Glomerular visceral epithelial cell (primary cell): Measurements from ENCODE around the gene SPATA33.
"Not testable (repeated sequence)": the region's sequence is repeated elsewhere in the genome, so short reads cannot be mapped to it uniquely, and the experiment has no call there.

ENCODE experiments used
- DNase-seq: peaks from one replicate; pipeline ENCODE4 v3.0.0-alpha.2; 2016; ENCODE audit errors: extremely low spot score

The SPATA33 gene

GRCh38 chr16:89629827-89630610, 27.6 kb upstream of the SPATA33 start:
- no peak for DNase-seq

DNA sequence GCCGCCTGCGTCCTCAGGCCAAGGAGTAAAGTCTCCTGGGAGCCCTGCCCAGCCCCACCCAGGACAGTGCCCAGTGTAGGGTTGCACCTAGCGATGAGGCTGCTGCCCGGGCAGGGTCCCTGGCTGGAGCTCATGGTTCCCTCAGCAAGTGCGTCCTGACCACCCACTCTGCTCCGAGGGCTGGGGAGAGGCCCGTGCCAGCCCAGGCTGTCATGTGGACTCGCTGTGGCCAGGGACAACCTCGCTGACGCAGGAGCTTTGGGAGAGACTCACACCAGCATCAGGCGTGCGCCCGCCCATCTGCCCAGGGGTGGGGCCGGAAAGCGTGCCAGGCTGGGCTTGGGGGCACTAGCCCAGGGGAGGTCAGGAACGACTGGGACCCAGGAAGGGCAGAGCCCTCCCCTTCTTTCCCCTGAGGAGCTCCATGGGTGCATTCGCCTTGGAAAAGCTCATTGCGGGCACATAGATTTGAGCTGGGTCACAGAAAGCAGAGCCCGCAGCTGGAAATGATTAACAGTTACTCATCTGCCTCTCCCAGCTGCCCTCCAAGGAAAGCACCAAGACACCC, 24.5 kb upstream of the SPATA33 start:
- peak; percentile 93 for DNase-seq

GRCh38 chr16:89634463-89635385, 22.9 kb upstream of the SPATA33 start:
- DNase-seq = not testable (repeated sequence)

DNA sequence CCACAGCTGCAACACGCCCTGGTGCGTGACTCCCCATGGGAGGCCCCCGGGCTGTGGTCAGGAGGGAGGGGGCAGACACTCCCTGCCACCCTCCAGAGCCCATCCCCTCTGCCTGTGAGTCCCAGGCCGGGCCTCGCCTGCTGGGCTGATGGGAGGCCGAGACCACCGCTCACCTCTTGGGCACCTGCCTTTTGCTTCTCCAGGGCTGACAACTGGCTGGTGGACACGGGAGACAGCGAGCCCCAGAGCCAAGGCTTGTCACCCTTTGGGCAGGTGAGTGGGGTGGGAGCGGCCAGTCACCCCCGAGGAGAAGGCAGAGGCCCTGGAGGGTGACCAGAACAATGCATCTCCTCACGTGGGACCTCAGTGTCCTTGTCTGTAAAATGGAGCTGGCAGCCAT, 21.0 kb upstream of the SPATA33 start:
- no peak for DNase-seq

GRCh38 chr16:89637379-89637778, 20.3 kb upstream of the SPATA33 start:
- no peak for DNase-seq

DNA sequence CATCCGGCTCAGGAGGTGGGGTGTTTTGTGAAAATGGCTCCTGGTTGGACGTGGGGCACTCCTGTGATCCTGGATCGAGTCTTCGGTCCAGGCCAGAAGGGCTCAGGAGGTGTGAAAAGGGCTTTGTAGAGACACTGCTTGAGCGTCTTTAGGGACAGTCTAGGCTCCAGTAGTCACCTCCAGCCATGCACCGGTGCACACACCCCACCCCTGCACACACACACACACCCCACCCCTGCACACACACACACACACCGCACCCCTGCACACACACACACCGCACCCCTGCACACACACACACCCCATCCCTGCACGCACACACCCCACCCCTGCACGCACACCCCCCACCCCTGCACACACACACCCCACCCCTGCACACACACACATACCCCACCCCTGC, 19.2 kb upstream of the SPATA33 start:
- no peak for DNase-seq

DNA sequence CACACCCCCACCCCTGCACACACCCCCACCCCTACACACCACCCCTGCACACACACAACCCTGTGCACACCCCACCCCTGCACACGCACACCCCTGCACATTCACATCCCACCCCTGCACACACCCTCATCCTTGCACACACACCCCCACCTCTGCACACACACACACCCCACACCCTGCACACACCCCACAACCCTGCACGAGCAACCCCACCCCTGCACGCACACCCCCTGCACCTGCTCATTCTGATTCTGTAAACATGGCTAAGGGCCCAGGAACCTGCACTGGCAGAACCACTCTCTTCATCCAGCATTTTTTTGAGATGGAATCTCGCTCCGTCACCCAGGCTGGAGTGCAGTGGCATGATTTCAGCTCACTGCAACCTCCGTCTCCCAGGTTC, 18.3 kb upstream of the SPATA33 start:
- no peak for DNase-seq

DNA sequence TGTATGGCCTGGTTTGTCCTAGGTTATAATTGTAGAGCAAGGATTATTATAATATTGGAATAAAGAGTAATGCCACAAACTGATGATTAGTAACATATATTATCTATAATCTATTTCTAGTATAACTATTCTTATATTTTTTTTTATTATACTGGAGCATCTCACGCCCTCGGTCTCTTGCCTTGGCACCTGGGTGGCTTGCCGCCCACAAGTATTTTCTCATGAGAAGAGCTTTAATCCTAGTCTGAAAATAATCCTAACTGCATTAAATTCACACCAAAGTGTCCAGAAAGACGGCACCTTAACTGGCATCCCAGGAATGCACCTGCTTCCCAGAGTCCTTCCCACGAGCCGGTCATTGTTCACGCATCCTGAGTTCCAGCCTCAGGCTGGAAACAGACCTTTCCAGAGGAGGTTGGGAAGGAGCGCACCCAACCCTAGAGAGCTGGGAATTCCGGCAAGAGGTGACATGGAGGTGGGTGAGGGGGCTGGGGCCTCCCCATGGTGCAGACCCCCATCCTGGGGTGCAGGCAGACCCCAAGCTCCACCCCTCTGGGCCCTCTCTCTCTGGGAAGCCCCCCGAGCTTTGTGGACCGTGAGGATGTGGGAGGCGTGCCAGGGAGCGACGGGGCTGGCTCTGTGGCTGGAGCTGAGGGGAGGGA, 16.0 kb upstream of the SPATA33 start:
- DNase-seq = no peak

- no peak for DNase-seq
These were observed 15.1 kb upstream of the SPATA33 start for GRCh38 chr16:89642574-89642973.

GRCh38 chr16:89643769-89644300, 13.8 kb upstream of the SPATA33 start:
- DNase-seq = no peak

DNA sequence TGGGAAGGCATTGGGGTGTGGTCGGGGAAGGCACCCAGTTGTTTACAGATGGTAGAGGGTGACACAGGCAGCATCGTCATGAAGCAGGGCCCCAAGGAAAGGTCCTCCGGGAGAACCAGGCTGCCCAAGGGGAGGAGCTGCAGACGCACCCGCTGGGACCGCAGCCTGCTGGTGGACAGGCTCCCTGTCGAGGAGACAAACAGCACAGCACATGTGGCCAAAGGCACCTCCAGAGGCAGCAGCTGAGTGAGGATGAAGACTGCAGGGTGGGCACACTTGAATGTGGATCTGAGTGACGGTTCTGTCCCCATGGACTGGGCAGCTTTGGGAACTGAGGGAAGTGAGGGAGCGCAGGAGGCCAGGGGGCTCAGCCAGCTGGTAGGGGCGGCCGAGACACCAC, 12.5 kb upstream of the SPATA33 start:
- no peak for DNase-seq

GRCh38 chr16:89646270-89646669, 11.4 kb upstream of the SPATA33 start:
- no peak for DNase-seq

GRCh38 chr16:89646906-89647305, 10.7 kb upstream of the SPATA33 start:
- no peak for DNase-seq

DNA sequence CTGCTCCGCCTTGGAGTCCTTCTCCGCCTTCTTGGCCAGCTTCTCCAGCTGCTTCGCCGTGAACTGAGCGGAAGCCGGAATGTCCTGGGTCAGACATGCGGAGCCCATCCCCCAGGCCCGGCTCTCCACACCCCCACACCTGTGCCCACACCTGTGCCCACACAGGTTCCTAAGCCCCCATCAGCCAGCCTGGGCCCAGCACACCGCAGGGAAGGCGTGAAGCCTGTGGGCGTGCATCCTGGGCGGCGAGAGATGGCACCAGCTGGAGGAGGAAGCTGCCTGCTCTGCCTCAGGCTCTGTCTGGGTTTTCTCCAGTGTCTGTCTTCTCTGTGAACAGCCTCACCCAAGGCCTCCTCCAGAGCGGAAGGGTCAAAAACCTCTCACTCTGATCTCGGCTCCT, 6.1 kb upstream of the SPATA33 start:
- no peak for DNase-seq

DNA sequence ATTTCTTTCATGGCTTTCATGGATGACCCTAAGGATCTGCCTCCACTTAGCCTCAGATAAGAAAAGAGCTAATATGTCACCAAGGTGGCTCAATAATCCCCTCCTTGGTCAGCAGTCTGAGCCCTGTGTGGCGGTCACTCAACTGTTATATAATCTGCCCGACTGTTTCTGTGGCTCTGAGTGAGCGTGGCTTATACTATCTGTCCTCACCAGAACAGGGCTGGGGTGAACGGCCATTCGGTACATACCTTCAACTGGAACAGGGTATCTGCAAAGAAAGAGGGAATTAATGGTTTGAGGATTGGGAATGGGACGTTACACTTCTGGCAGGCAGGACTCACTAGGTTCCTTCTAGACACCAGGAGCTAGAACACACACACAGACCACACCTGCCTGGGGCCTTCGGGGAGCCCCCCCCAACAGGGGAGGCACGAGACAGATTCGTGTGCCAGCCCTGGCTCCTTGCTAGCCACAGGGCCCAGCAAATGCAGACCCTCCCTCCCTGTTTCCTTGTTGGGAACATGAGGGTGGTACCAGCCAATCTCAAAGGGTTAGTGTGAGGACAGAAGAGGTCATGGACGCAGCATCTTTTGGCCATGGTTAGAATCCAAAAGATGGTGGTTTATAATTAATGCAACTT, 3.9 kb upstream of the SPATA33 start:
- no peak for DNase-seq

- no peak for DNase-seq
These were observed 2.5 kb upstream of the SPATA33 start for GRCh38 chr16:89655062-89655643.

GRCh38 chr16:89656435-89657121, 1.1 kb upstream of the SPATA33 start:
- DNase-seq = no peak

GRCh38 chr16:89658221-89658879, 714 bp downstream of the SPATA33 start:
- DNase-seq = peak; percentile 24

DNA sequence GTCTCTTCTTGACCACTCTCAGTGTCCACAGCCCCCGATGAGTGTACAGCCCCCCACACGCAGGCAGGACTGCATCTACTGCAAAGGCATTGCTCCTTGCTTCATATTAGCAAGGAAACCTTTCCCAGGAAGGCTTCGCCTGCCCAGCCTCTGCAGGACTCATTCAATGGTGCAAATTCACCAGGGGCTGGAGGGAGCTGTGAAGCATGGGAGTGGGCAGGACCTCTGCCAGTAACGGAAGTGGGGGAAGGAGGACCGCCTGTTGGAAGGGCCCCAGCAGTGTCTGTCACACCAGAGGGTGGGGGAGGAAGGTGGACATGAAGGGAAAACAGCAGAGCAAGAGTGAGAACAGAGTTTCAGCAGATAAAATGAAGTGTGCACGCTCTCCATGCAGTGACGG, 2.5 kb downstream of the SPATA33 start:
- DNase-seq = no peak

DNA sequence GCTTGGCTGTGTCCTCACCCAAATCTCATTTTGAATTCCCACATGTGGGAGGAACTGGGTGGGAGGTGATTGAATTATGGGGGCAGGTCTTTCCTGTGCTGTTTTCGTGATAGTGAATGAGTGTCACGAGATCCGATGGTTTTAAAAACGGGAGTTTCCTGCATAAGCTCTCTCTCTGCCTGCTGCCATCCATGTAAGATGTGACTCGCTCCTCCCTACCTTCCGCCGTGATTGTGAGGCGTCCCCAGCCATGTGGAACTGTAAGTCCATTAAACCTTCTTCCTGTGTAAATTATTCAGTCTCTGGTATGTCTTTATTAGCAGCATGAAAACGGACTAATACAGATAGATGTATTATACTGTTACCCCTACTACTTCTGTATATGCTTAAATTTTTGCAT, 3.6 kb downstream of the SPATA33 start:
- DNase-seq = no peak
